Neural cell (in vitro differentiated cells): Measurements from ENCODE around the gene CYP1A2. TPM values are rescaled to one million over a fixed set of nuclear protein-coding genes. Genes with fewer than 3 reads are reported as not detected.

ENCODE experiments used
- H2AFZ ChIP-seq: fragments of 200-600, 300-800 bp; sonication (generic), shearing (Covaris generic); 2 replicates; pipeline ENCODE4 v1.6.0; 2014; ENCODE audit warnings: low read depth, mild to moderate bottlenecking, antibody characterized with exemption, low read length, moderate library complexity
- H3F3A ChIP-seq: fragments of 200-600 bp; shearing (Covaris generic); 2 replicates; pipeline ENCODE4 v1.6.1; 2016; ENCODE audit warnings: mild to moderate bottlenecking, moderate library complexity, mixed read lengths, antibody characterized with exemption, low read length; ENCODE audit not compliant: insufficient read depth, poor library complexity, severe bottlenecking
- H3K27ac ChIP-seq: fragments of 200-600, 300-800 bp; sonication (generic), shearing (Covaris generic); 2 replicates; pipeline ENCODE4 v1.5.1; 2014; ENCODE audit warnings: mild to moderate bottlenecking, low read length, moderate library complexity
- H3K27me3 ChIP-seq: fragments of 300-800, 200-600 bp; sonication (generic), shearing (Covaris generic); 2 replicates; pipeline ENCODE4 v1.6.0; 2014; ENCODE audit warnings: mild to moderate bottlenecking, low read depth, low read length, moderate library complexity; ENCODE audit not compliant: insufficient read depth
- H3K36me3 ChIP-seq: fragments of 300-800, 200-600 bp; sonication (generic), shearing (Covaris generic); 2 replicates; pipeline ENCODE4 v1.5.1; 2014; ENCODE audit warnings: mild to moderate bottlenecking, antibody characterized with exemption, low read length, moderate library complexity; ENCODE audit not compliant: insufficient read depth
- H3K4me2 ChIP-seq: fragments of 300-800, 200-600 bp; sonication (generic), shearing (Covaris generic); 2 replicates; pipeline ENCODE4 v1.6.0; 2014; ENCODE audit warnings: mild to moderate bottlenecking, low read length
- H3K4me3 ChIP-seq: fragments of 300-800, 200-600 bp; sonication (generic), shearing (Covaris generic); 2 replicates; pipeline ENCODE4 v1.5.1; 2014; ENCODE audit warnings: mild to moderate bottlenecking, low read length, moderate library complexity
- H3K79me2 ChIP-seq: fragments of 200-600 bp; shearing (Covaris generic); replicated peaks from 2 replicates; pipeline ENCODE4 v1.6.0; 2014; ENCODE audit warnings: mild to moderate bottlenecking, low read length, moderate library complexity; ENCODE audit not compliant: insufficient read depth
- H3K9ac ChIP-seq: fragments of 300-800, 200-600 bp; sonication (generic), shearing (Covaris generic); 2 replicates; pipeline ENCODE4 v1.6.1; 2016; ENCODE audit warnings: mild to moderate bottlenecking, low read length, mixed read lengths
- H3K9me2 ChIP-seq: fragments of 200-600 bp; shearing (Covaris generic); 2 replicates; pipeline ENCODE4 v1.6.1; 2016; ENCODE audit warnings: mild to moderate bottlenecking, low read length, mixed read lengths; ENCODE audit not compliant: insufficient read depth
- H3K9me3 ChIP-seq: fragments of 200-600, 300-800 bp; sonication (generic), shearing (Covaris generic); 2 replicates; pipeline ENCODE4 v1.6.1; 2016; ENCODE audit warnings: mild to moderate bottlenecking, mixed run types, low read length, moderate library complexity, mixed read lengths
- H4K20me1 ChIP-seq: fragments of 200-600 bp; shearing (Covaris generic); 2 replicates; pipeline ENCODE4 v1.6.1; 2016; ENCODE audit warnings: mild to moderate bottlenecking, mixed run types; ENCODE audit not compliant: insufficient read depth
- EP300 ChIP-seq: fragments of 450-650 bp; conservative IDR thresholded peaks from 2 replicates; pipeline ENCODE4 v1.6.1; 2014; ENCODE audit warnings: antibody characterized with exemption, mild to moderate bottlenecking, moderate library complexity; ENCODE audit not compliant: poor library complexity, severe bottlenecking
- EZH2 ChIP-seq: fragments of 200-600, 300-800 bp; shearing (Covaris generic), sonication (generic); IDR thresholded peaks from 2 replicates; pipeline ENCODE4 v1.6.1; 2014; ENCODE audit warnings: antibody characterized with exemption, low read length, borderline replicate concordance, mild to moderate bottlenecking; ENCODE audit not compliant: insufficient read depth, poor library complexity, severe bottlenecking
- MXI1 ChIP-seq: fragments of 450-650 bp; conservative IDR thresholded peaks from 2 replicates; pipeline ENCODE4 v1.6.1; 2014; ENCODE audit warnings: antibody characterized with exemption, mild to moderate bottlenecking; ENCODE audit not compliant: poor library complexity, severe bottlenecking
- POLR2AphosphoS5 ChIP-seq: IDR thresholded peaks from 2 replicates; pipeline ENCODE4 v1.6.1; 2012
- RAD21 ChIP-seq: fragments of 450-650 bp; conservative IDR thresholded peaks from 2 replicates; pipeline ENCODE4 v1.6.1; 2014; ENCODE audit warnings: antibody characterized with exemption, mild to moderate bottlenecking, moderate library complexity
- SMC3 ChIP-seq: fragments of 450-650 bp; conservative IDR thresholded peaks from 2 replicates; pipeline ENCODE4 v1.6.1; 2014; ENCODE audit warnings: antibody characterized with exemption, mild to moderate bottlenecking, moderate library complexity; ENCODE audit not compliant: poor library complexity
- TAF1 ChIP-seq: IDR thresholded peaks from 2 replicates; pipeline ENCODE4 v1.6.1; 2012; ENCODE audit warnings: low read depth
- polyA plus RNA-seq: library from polyadenylated mRNA; depleted of rRNA; stranded (reverse); fragments of >200 nt; gene quantifications from 2 replicates; pipeline ENCODE4 v1.2.3, GENCODE V29; 2014
- TF ChIP-seq, protein P1 (sequence below): IDR thresholded peaks from 2 replicates; pipeline ENCODE4 v1.6.1; 2012; ENCODE audit warnings: borderline replicate concordance
- TF ChIP-seq, protein P2 (sequence below): fragments of 450-650 bp; IDR thresholded peaks from 2 replicates; pipeline ENCODE4 v1.5.1; 2014; ENCODE audit warnings: antibody characterized with exemption, mild to moderate bottlenecking, moderate library complexity; ENCODE audit not compliant: poor library complexity, severe bottlenecking

Gene CYP1A2
- polyA plus RNA-seq, 1 donor from 2014 or later = not detected

DNA sequence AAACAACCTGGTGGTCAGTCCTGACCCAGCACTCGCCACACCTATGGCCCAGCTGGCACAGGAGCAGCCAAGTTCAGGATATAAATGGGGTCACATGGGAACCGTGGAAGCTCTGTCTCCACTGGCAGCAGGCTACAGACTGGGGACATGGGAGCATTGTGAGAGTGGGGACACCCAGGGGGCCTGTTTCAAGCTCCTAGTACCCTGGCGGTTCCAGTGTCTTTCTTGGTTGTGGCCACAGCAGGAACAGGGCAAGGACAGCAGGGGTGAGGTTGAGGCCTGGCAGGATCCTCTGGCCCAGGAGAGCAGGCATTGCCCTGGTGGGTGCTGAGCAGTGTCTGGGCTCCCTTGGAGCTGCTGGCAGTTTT lies 35.1 kb downstream of the CYP1A2 start:
- TF ChIP-seq, protein P1, sequence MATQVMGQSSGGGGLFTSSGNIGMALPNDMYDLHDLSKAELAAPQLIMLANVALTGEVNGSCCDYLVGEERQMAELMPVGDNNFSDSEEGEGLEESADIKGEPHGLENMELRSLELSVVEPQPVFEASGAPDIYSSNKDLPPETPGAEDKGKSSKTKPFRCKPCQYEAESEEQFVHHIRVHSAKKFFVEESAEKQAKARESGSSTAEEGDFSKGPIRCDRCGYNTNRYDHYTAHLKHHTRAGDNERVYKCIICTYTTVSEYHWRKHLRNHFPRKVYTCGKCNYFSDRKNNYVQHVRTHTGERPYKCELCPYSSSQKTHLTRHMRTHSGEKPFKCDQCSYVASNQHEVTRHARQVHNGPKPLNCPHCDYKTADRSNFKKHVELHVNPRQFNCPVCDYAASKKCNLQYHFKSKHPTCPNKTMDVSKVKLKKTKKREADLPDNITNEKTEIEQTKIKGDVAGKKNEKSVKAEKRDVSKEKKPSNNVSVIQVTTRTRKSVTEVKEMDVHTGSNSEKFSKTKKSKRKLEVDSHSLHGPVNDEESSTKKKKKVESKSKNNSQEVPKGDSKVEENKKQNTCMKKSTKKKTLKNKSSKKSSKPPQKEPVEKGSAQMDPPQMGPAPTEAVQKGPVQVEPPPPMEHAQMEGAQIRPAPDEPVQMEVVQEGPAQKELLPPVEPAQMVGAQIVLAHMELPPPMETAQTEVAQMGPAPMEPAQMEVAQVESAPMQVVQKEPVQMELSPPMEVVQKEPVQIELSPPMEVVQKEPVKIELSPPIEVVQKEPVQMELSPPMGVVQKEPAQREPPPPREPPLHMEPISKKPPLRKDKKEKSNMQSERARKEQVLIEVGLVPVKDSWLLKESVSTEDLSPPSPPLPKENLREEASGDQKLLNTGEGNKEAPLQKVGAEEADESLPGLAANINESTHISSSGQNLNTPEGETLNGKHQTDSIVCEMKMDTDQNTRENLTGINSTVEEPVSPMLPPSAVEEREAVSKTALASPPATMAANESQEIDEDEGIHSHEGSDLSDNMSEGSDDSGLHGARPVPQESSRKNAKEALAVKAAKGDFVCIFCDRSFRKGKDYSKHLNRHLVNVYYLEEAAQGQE = no peak
- TF ChIP-seq MXI1 = no peak
- TF ChIP-seq EZH2 = no peak
- no peak for TF ChIP-seq POLR2AphosphoS5
- TF ChIP-seq SMC3 = no peak
- TF ChIP-seq EP300 = no peak
- TF ChIP-seq, protein P2, sequence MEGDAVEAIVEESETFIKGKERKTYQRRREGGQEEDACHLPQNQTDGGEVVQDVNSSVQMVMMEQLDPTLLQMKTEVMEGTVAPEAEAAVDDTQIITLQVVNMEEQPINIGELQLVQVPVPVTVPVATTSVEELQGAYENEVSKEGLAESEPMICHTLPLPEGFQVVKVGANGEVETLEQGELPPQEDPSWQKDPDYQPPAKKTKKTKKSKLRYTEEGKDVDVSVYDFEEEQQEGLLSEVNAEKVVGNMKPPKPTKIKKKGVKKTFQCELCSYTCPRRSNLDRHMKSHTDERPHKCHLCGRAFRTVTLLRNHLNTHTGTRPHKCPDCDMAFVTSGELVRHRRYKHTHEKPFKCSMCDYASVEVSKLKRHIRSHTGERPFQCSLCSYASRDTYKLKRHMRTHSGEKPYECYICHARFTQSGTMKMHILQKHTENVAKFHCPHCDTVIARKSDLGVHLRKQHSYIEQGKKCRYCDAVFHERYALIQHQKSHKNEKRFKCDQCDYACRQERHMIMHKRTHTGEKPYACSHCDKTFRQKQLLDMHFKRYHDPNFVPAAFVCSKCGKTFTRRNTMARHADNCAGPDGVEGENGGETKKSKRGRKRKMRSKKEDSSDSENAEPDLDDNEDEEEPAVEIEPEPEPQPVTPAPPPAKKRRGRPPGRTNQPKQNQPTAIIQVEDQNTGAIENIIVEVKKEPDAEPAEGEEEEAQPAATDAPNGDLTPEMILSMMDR = no peak
- TF ChIP-seq RAD21 = no peak
- no peak for TF ChIP-seq TAF1
- Histone ChIP-seq H3K79me2 (peaks cover 50% of the 10 kb centered on the region), H3K4me2 (peak overlapping the region; percentile 94), H3K36me3 (no peaks in the 10 kb centered on the region), H3K9me2 (no peaks in the 10 kb centered on the region), H3K27me3 (no peaks in the 10 kb centered on the region), H2AFZ (no peak overlapping the region), H4K20me1 (peaks cover 5% of the 10 kb centered on the region), H3F3A (no peaks in the 10 kb centered on the region), H3K4me3 (peak overlapping the region; percentile 73), H3K27ac (no peak overlapping the region), H3K9me3 (no peaks in the 10 kb centered on the region), H3K9ac (peak overlapping the region; percentile 81)

DNA sequence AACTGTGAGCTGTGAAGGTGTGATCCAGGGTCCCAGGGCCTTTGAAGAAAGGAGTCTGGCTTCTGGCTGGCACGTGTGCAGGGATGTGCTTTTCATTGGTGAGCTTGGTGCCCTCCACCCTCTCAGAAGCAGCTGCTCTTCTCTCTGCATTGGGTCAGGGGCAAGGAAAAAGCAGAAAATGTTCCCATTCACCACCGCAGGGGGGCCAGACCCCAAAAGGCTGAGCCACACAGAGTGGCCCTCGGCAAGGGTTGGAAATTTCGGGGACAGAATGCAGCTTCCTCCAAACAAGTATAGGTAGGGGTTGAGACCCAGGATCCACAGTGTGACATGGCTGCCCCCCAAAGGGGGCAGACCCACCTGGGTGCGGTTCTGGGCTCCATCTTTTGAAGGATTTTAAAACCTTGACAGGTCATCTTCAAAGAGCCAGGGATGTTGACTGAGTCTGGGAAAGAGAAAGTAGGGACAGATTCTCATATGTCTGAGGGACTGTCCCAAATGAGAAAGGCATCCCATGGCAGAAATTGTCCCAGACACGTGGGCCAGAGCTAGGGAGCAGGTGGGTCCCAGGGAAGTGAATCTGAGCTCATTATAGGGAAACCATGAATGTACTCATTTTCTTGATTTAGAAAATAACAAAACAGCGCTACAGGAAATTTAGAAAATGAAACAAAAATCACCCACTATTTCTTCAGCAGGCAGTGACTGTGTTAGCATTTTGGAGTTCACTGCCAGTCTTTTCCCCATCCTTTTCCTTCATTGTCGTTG lies 36.0 kb downstream of the CYP1A2 start:
- H3K36me3 ChIP-seq = no peaks in the 10 kb centered on the region
- H3K79me2 ChIP-seq = peaks cover 50% of the 10 kb centered on the region
- TF ChIP-seq EP300 (no peak), EZH2 (no peak), SMC3 (no peak), MXI1 (no peak), TAF1 (no peak), RAD21 (no peak), POLR2AphosphoS5 (no peak)
- TF ChIP-seq, protein P1 = no peak
- TF ChIP-seq, protein P2 = no peak
- H3K9ac ChIP-seq = peak overlapping the region; percentile 13
- H3K4me3 ChIP-seq = peak overlapping the region; percentile 73
- no peak overlapping the region for H2AFZ ChIP-seq
- H3K27me3 ChIP-seq = no peaks in the 10 kb centered on the region
- H3K27ac ChIP-seq = no peak overlapping the region
- H3K9me3 ChIP-seq = no peaks in the 10 kb centered on the region
- H3F3A ChIP-seq = no peaks in the 10 kb centered on the region
- H4K20me1 ChIP-seq = peaks cover 5% of the 10 kb centered on the region
- H3K9me2 ChIP-seq = no peaks in the 10 kb centered on the region
- peak overlapping the region; percentile 12 for H3K4me2 ChIP-seq
